Measurements from ENCODE around the gene TNFAIP3.

GRCh38 chr6:137892271-137892708 lies 25.2 kb downstream of the TNFAIP3 start:
- TF ChIP-seq POLR2A (IDR thresholded peaks at IDR 0.05) = no peak
- no peak for TF ChIP-seq CTCF (IDR thresholded peaks at IDR 0.05)

Data from lower leg skin (tissue), 3 donors.